A549 (cell line): Measurements from ENCODE around the gene OR10G7. TPM values are rescaled to one million over a fixed set of nuclear protein-coding genes. Genes with fewer than 3 reads are reported as not detected.

ENCODE experiments used
- ATAC-seq, 2 experiments: fragments of 200-7000 bp in 1 of 2; fragments of >200 bp in 1 of 2; cut with Nextera tagmentation in 1 of 2; cut with Tn5 transposase in 1 of 2; 3 replicates each; pipeline versions ENCODE4 v1.8.0 to v1.9.1; 2018 to 2020; ENCODE audit warnings: mild to moderate bottlenecking in 1 of 2, moderate library complexity in 1 of 2
- CTCF ChIA-PET: fragments of 300-600 bp; sonication (Branson Sonifier 250); formaldehyde crosslinking; extraction: SDS; loops from one replicate; lab custom pipeline; 2021; ENCODE audit warnings: antibody characterized with exemption, inconsistent platforms; lab: Yijun Ruan, JAX
- POLR2A ChIA-PET: fragments of 350-600 bp; formaldehyde crosslinking; extraction: SDS; loops from one replicate; lab custom pipeline; 2021; ENCODE audit warnings: antibody characterized with exemption, inconsistent platforms; lab: Yijun Ruan, JAX
- DNase-seq, 2 experiments: peaks; one replicate each; pipeline versions ENCODE4 v3.0.0 to v3.0.0-alpha.2; 2011 to 2016; ENCODE audit warnings: low read depth in 1 of 2, low spot score in 1 of 2
- FAIRE-seq: peaks from 2 replicates; lab custom pipeline; 2011; peaks lifted over from hg19 to GRCh38; lab: Jason Lieb, UNC
- H3K27ac ChIP-seq, 2 experiments: fragments of >200 bp; sonication (Bioruptor Twin); formaldehyde crosslinking; 3 replicates each; pipeline ENCODE4 v1.5.1; 2016 to 2017
- H3K4me1 ChIP-seq: fragments of >200 bp; sonication (Bioruptor Twin); formaldehyde crosslinking; 3 replicates; pipeline ENCODE4 v1.6.1; 2016
- H3K4me2 ChIP-seq: fragments of >200 bp; sonication (Bioruptor Twin); formaldehyde crosslinking; 3 replicates; pipeline ENCODE4 v1.6.1; 2016
- H3K4me3 ChIP-seq: fragments of >200 bp; sonication (Bioruptor Twin); formaldehyde crosslinking; 3 replicates; pipeline ENCODE4 v1.5.1; 2016
- H3K9me3 ChIP-seq: fragments of >200 bp; sonication (Bioruptor Twin); formaldehyde crosslinking; 3 replicates; pipeline ENCODE4 v1.6.1; 2016
- ATOH8 ChIP-seq: fragments of 250-450 bp; sonication (Bioruptor Pico); IDR thresholded peaks from 2 replicates; pipeline ENCODE4 v1.5.0; 2020; ENCODE audit warnings: low read depth, mild to moderate bottlenecking, moderate library complexity
- BHLHE40 ChIP-seq: IDR thresholded peaks from 2 replicates; pipeline ENCODE4 v1.6.1; 2012; ENCODE audit warnings: low read depth, low read length, inconsistent platforms
- E2F6 ChIP-seq: IDR thresholded peaks from 2 replicates; pipeline ENCODE4 v1.6.1; 2012; ENCODE audit warnings: low read depth, borderline replicate concordance
- HOXB13 ChIP-seq: fragments of 250-450 bp; sonication (Bioruptor Pico); IDR thresholded peaks from 2 replicates; pipeline ENCODE4 v1.5.0; 2020; ENCODE audit warnings: low read depth, mild to moderate bottlenecking, moderate library complexity
- JUN ChIP-seq, 2 experiments: fragments of >200 bp; sonication (Bioruptor Twin); formaldehyde crosslinking; IDR thresholded peaks; 2 replicates in 1 of 2; 3 replicates in 1 of 2; pipeline ENCODE4 v1.6.1; 2016 to 2017
- KDM1A ChIP-seq: fragments of 200-600 bp; sonication (generic); IDR thresholded peaks from 2 replicates; pipeline ENCODE4 v1.6.1; 2016; ENCODE audit warnings: low read depth, mild to moderate bottlenecking
- PBX3 ChIP-seq: IDR thresholded peaks from 2 replicates; pipeline ENCODE4 v1.6.1; 2012
- ZNF302 ChIP-seq: fragments of 250-450 bp; sonication (Bioruptor Pico); IDR thresholded peaks from 2 replicates; pipeline ENCODE4 v1.9.0; 2021; ENCODE audit warnings: inconsistent platforms, mild to moderate bottlenecking, moderate library complexity
- WGBS: methylation state at CpG from one replicate; pipeline ENCODE4 v1.1.6; 2017; ENCODE audit errors: missing lambda C conversion rate; 5-methylcytosine and 5-hydroxymethylcytosine counted together
- polyA plus RNA-seq, 4 experiments: library from polyadenylated mRNA; depleted of rRNA in 3 of 4; stranded (reverse); fragments of >200 nt; fragmentation: RNase III in 1 of 4; extraction: RNeasy Plus Mini Kit Qiagen cat#74134 plus additional on column Dnase treatment in 1 of 4; gene quantifications; 2 replicates in 3 of 4; 3 replicates in 1 of 4; pipeline ENCODE4 v1.2.3, GENCODE V29; 2011 to 2017

OR10G7 gene
- polyA plus RNA-seq, 2 of the 4 experiments (the other 2 are of a cell fraction) = not detected

GRCh38 chr11:123995119-123995518 is 46.0 kb downstream of the OR10G7 start, which contains the start of gene OR10G6:
OR10G6 (minus strand) TSS chr11:123995161; CDS start chr11:123995161, 0 bp downstream.
- ChIA-PET CTCF (no interaction called here), POLR2A (no interaction called here)
- Histone ChIP-seq H3K9me3 (no peaks in the 10 kb centered on the region), H3K27ac (no peak within 1 kb of the TSS), H3K4me3 (no peak within 1 kb of the TSS), H3K4me1 (no peaks in the 10 kb centered on the region), H3K4me2 (no peak within 1 kb of the TSS)
- TF ChIP-seq BHLHE40 (no peak), KDM1A (no peak), HOXB13 (CRISPR knock-in tag) (no peak), PBX3 (no peak), ZNF302 (no peak), ATOH8 (CRISPR knock-in tag) (no peak), JUN (IDR thresholded peaks at IDR 0.05) (no peak), E2F6 (no peak)
- FAIRE-seq = no peak
- DNase-seq = no peak
- 0% methylated on average over 1 of the region's 1 CpG for WGBS
- no peak for ATAC-seq

Other genes with a start within 250 kb of the OR10G7 start
- gene OR6M1, start 235.0 kb downstream of the OR10G7 start, polyA plus RNA-seq (2011; rRNA removed) = not detected in 2 replicates
- gene OR6M1, start 235.0 kb downstream of the OR10G7 start, polyA plus RNA-seq (2017; fragmentation: RNase III; extraction: RNeasy Plus Mini Kit Qiagen cat#74134 plus additional on column Dnase treatment) = not detected in 3 replicates
- not detected in 2 replicates for gene TMEM225, start 155.7 kb downstream of the OR10G7 start, polyA plus RNA-seq (2011; rRNA removed)
- gene TMEM225, start 155.7 kb downstream of the OR10G7 start, polyA plus RNA-seq (2017; fragmentation: RNase III; extraction: RNeasy Plus Mini Kit Qiagen cat#74134 plus additional on column Dnase treatment) = not detected in 3 replicates
- gene OR8D4, start 139.2 kb downstream of the OR10G7 start, polyA plus RNA-seq (2011; rRNA removed) = not detected in 2 replicates
- gene OR8D4, start 139.2 kb downstream of the OR10G7 start, polyA plus RNA-seq (2017; fragmentation: RNase III; extraction: RNeasy Plus Mini Kit Qiagen cat#74134 plus additional on column Dnase treatment) = not detected in 3 replicates
- gene OR4D5, start 101.7 kb downstream of the OR10G7 start, polyA plus RNA-seq (2011; rRNA removed) = not detected in 2 replicates
- gene OR4D5, start 101.7 kb downstream of the OR10G7 start, polyA plus RNA-seq (2017; fragmentation: RNase III; extraction: RNeasy Plus Mini Kit Qiagen cat#74134 plus additional on column Dnase treatment) = not detected in 3 replicates
- gene OR6T1, start 97.5 kb downstream of the OR10G7 start, polyA plus RNA-seq (2011; rRNA removed) = not detected in 2 replicates
- not detected in 3 replicates for gene OR6T1, start 97.5 kb downstream of the OR10G7 start, polyA plus RNA-seq (2017; fragmentation: RNase III; extraction: RNeasy Plus Mini Kit Qiagen cat#74134 plus additional on column Dnase treatment)
- not detected in 2 replicates for gene OR10S1, start 63.5 kb downstream of the OR10G7 start, polyA plus RNA-seq (2011; rRNA removed)
- not detected in 3 replicates for gene OR10S1, start 63.5 kb downstream of the OR10G7 start, polyA plus RNA-seq (2017; fragmentation: RNase III; extraction: RNeasy Plus Mini Kit Qiagen cat#74134 plus additional on column Dnase treatment)
- gene OR10G6, start 46.2 kb downstream of the OR10G7 start, polyA plus RNA-seq (2011; rRNA removed) = not detected in 2 replicates
- gene OR10G6, start 46.2 kb downstream of the OR10G7 start, polyA plus RNA-seq (2017; fragmentation: RNase III; extraction: RNeasy Plus Mini Kit Qiagen cat#74134 plus additional on column Dnase treatment) = not detected in 3 replicates
- not detected in 2 replicates for gene OR10G4, start 28.3 kb downstream of the OR10G7 start, polyA plus RNA-seq (2011; rRNA removed)
- gene OR10G4, start 28.3 kb downstream of the OR10G7 start, polyA plus RNA-seq (2017; fragmentation: RNase III; extraction: RNeasy Plus Mini Kit Qiagen cat#74134 plus additional on column Dnase treatment) = not detected in 3 replicates
- gene OR10G9, start 18.3 kb downstream of the OR10G7 start, polyA plus RNA-seq (2011; rRNA removed) = not detected in 2 replicates
- not detected in 3 replicates for gene OR10G9, start 18.3 kb downstream of the OR10G7 start, polyA plus RNA-seq (2017; fragmentation: RNase III; extraction: RNeasy Plus Mini Kit Qiagen cat#74134 plus additional on column Dnase treatment)
- gene OR10G8, start 14.5 kb downstream of the OR10G7 start, polyA plus RNA-seq (2011; rRNA removed) = not detected in 2 replicates
- gene OR10G8, start 14.5 kb downstream of the OR10G7 start, polyA plus RNA-seq (2017; fragmentation: RNase III; extraction: RNeasy Plus Mini Kit Qiagen cat#74134 plus additional on column Dnase treatment) = not detected in 3 replicates
- gene VWA5A, start 74.1 kb upstream of the OR10G7 start, polyA plus RNA-seq (2011; rRNA removed) = 1.5 TPM in 2 replicates
- gene VWA5A, start 74.1 kb upstream of the OR10G7 start, polyA plus RNA-seq (2017; fragmentation: RNase III; extraction: RNeasy Plus Mini Kit Qiagen cat#74134 plus additional on column Dnase treatment) = 0.12 to 0.24 TPM (median 0.18 TPM) in 3 replicates
- not detected in 2 replicates for gene OR10D3, start 142.0 kb upstream of the OR10G7 start, polyA plus RNA-seq (2011; rRNA removed)
- gene OR10D3, start 142.0 kb upstream of the OR10G7 start, polyA plus RNA-seq (2017; fragmentation: RNase III; extraction: RNeasy Plus Mini Kit Qiagen cat#74134 plus additional on column Dnase treatment) = not detected in 3 replicates
- gene OR8G1, start 199.8 kb upstream of the OR10G7 start, polyA plus RNA-seq (2011; rRNA removed) = not detected in 2 replicates
- not detected in 3 replicates for gene OR8G1, start 199.8 kb upstream of the OR10G7 start, polyA plus RNA-seq (2017; fragmentation: RNase III; extraction: RNeasy Plus Mini Kit Qiagen cat#74134 plus additional on column Dnase treatment)
- gene OR8G5, start 215.1 kb upstream of the OR10G7 start, polyA plus RNA-seq (2011; rRNA removed) = not detected in 2 replicates
- gene OR8G5, start 215.1 kb upstream of the OR10G7 start, polyA plus RNA-seq (2017; fragmentation: RNase III; extraction: RNeasy Plus Mini Kit Qiagen cat#74134 plus additional on column Dnase treatment) = not detected in 3 replicates